Tibial nerve (tissue), 3 donors: ENCODE results near the gene FAM110D.

Experiments
- POLR2A ChIP-seq, 2 donors: fragments of 450-650 bp; IDR thresholded peaks; one replicate each; pipeline ENCODE4 v1.6.1; 2017; ENCODE audit warnings: antibody characterized with exemption in 2 of 2, mild to moderate bottlenecking in 2 of 2, moderate library complexity in 2 of 2
- TF ChIP-seq, protein P1 (sequence below), 5 experiments: fragments of 200-600 bp in 3 of 5; fragments of 450-650 bp in 2 of 5; sonication (generic) in 3 of 5; IDR thresholded peaks; one replicate each; pipeline ENCODE4 v1.5.1; 2016 to 2019; ENCODE audit warnings: antibody characterized with exemption in 5 of 5, mild to moderate bottlenecking in 3 of 5, moderate library complexity in 2 of 5

GRCh38 chr1:26197301-26197700 is 38.4 kb downstream of the FAM110D start:
- TF ChIP-seq POLR2A (IDR thresholded peaks at IDR 0.05): no peak
- TF ChIP-seq, protein P1, sequence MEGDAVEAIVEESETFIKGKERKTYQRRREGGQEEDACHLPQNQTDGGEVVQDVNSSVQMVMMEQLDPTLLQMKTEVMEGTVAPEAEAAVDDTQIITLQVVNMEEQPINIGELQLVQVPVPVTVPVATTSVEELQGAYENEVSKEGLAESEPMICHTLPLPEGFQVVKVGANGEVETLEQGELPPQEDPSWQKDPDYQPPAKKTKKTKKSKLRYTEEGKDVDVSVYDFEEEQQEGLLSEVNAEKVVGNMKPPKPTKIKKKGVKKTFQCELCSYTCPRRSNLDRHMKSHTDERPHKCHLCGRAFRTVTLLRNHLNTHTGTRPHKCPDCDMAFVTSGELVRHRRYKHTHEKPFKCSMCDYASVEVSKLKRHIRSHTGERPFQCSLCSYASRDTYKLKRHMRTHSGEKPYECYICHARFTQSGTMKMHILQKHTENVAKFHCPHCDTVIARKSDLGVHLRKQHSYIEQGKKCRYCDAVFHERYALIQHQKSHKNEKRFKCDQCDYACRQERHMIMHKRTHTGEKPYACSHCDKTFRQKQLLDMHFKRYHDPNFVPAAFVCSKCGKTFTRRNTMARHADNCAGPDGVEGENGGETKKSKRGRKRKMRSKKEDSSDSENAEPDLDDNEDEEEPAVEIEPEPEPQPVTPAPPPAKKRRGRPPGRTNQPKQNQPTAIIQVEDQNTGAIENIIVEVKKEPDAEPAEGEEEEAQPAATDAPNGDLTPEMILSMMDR (IDR thresholded peaks at IDR 0.05): no peak
